ENCODE results near the gene MAP3K20. TPM values are rescaled to one million over a fixed set of nuclear protein-coding genes. Genes with fewer than 3 reads are reported as not detected.

The MAP3K20 gene
- total and polyA plus RNA-seq, 2 of the 4 experiments (the other 2 are of a cell fraction), result 27.5 to 84.4 TPM

DNA sequence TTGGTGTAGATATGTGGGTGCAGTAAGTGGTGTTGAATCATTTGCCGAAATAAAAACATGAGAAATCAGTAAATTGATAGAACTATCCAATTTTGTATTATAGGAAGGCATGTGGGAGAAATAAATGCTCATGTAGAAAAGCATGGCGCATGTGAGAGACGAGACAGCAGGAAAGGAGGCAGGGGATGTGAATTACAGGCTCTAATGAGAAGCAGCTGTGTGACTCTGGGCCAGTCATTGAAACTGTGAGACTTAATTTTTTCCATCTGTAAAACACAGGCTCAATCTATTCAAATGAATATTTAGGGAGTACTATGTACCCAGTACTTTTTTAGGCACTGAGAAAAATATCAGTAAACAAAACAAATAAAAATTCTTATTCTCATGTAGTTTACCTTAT lies 42.6 kb upstream of the MAP3K20 start:
- no peak overlapping the region for H3K4me2 ChIP-seq (ENCODE audit: low read depth, low read length)
- no peak overlapping the region for H4K8ac ChIP-seq (ENCODE audit: low read depth in 2 of 2, low read length in 2 of 2)
- no peak overlapping the region for H2BK15ac ChIP-seq (ENCODE audit: low read depth, low read length)
- no peaks in the 10 kb centered on the region for H3K27me3 ChIP-seq (ENCODE audit: control insufficient read depth, insufficient read depth, low read length)
- H3K36me3 ChIP-seq (ENCODE audit: control insufficient read depth, insufficient read depth, low read length), result no peaks in the 10 kb centered on the region
- DNase-seq, result peak; percentile 28
- intact Hi-C loops (cut with micrococcal nuclease), result no loop called here
- peaks cover 2% of the 10 kb centered on the region for H3K9me1 ChIP-seq (ENCODE audit: insufficient read depth, low read length)
- no peaks in the 10 kb centered on the region for H3K9me3 ChIP-seq (ENCODE audit: control insufficient read depth, insufficient read depth, low read length)
- CTCF ChIA-PET, result no interaction called here
- H2AK9ac ChIP-seq (replicated peaks; ENCODE audit: low read depth, low read length, poor library complexity), result no peak overlapping the region
- POLR2A ChIA-PET (ENCODE audit: unreplicated experiment), result no interaction called here
- no peak overlapping the region for H2BK5ac ChIP-seq (ENCODE audit: low read depth, low read length, poor library complexity, severe bottlenecking)
- H3K4me3 ChIP-seq (ENCODE audit: insufficient read depth, low read depth, low read length), result no peak overlapping the region
- H3K4ac ChIP-seq (ENCODE audit: low read depth, low read length), result no peak overlapping the region
- peaks cover 14% of the 10 kb centered on the region for H3K4me1 ChIP-seq (ENCODE audit: control insufficient read depth, insufficient read depth, low read length)
- H3K18ac ChIP-seq (ENCODE audit: low read depth, low read length), result no peak overlapping the region
- H4K5ac ChIP-seq (ENCODE audit: low read depth, low read length), result no peak overlapping the region
- H4K91ac ChIP-seq (ENCODE audit: insufficient read depth, low read depth, low read length), result no peak overlapping the region
- H2AFZ ChIP-seq (replicated peaks; ENCODE audit: low read length, poor library complexity), result no peak overlapping the region
- H3K27ac ChIP-seq (ENCODE audit: insufficient read depth, low read length), result no peak overlapping the region
- no peak overlapping the region for H2AK5ac ChIP-seq (ENCODE audit: low read depth, low read length)
- in situ Hi-C loops (cut with MboI; ENCODE audit: low sequenced_read_pairs), result loop anchor here (25.0 kb wide), 1 partner anchor 329 kb away; the partner anchor contains the start of gene CDCA7
- H2BK20ac ChIP-seq (ENCODE audit: low read depth, low read length), result no peak overlapping the region
- no peak overlapping the region for H3K56ac ChIP-seq (ENCODE audit: extremely low read depth, insufficient read depth, low read length)
- no peak overlapping the region for H3K23ac ChIP-seq (ENCODE audit: low read depth, low read length)
- no peak overlapping the region for H3K14ac ChIP-seq (replicated peaks; ENCODE audit: low read depth, low read length)
- H4K20me1 ChIP-seq (ENCODE audit: insufficient read depth, low read length), result no peaks in the 10 kb centered on the region
- no peak overlapping the region for H3K9ac ChIP-seq (ENCODE audit: low read depth, low read length)
- no peak for TF ChIP-seq POLR2A (IDR thresholded peaks at IDR 0.05; ENCODE audit: low read depth, low read length)
- TF ChIP-seq MXI1 (IDR thresholded peaks at IDR 0.05; ENCODE audit: borderline replicate concordance, low read depth, low read length), result no peak
- TF ChIP-seq MAZ (IDR thresholded peaks at IDR 0.05; ENCODE audit: borderline replicate concordance, low read depth, low read length), result no peak
- TF ChIP-seq FOS (IDR thresholded peaks at IDR 0.05; ENCODE audit: low read depth, low read length), result no peak
- no peak for TF ChIP-seq BHLHE40 (IDR thresholded peaks at IDR 0.05; ENCODE audit: low read depth, low read length)
- TF ChIP-seq NFE2L2 (IDR thresholded peaks at IDR 0.05; ENCODE audit: low read depth, low read length), result no peak
- TF ChIP-seq RAD21 (IDR thresholded peaks at IDR 0.05; ENCODE audit: low read length), result no peak
- TF ChIP-seq RFX5 (IDR thresholded peaks at IDR 0.05; ENCODE audit: low read depth, low read length), result no peak
- TF ChIP-seq RCOR1 (IDR thresholded peaks at IDR 0.05; ENCODE audit: insufficient replicate concordance, low read length), result no peak
- TF ChIP-seq CEBPB (IDR thresholded peaks at IDR 0.05; ENCODE audit: low read depth, low read length), result no peak
- H3K79me1 ChIP-seq (ENCODE audit: low read depth in 1 of 2, low read length in 2 of 2), result no peaks in the 10 kb centered on the region
- BruUV-seq (replicated peaks), result no TSS peak
- H2BK120ac ChIP-seq (ENCODE audit: low read depth, low read length), result no peak overlapping the region
- ATAC-seq (ENCODE audit: low read depth), result no peak
- WGBS, 2 experiments (ENCODE audit: extremely low coverage in 2 of 2, insufficient read length in 1 of 2), result 89% methylated on average over 1 of the region's 3 CpGs; no CpG with 5 or more reads in 1 of the 2 experiments
- dilution Hi-C loops (cut with HindIII; ENCODE audit: low sequenced_read_pairs, unreplicated experiment), result no loop called here
